HG02852 (cell line): ENCODE results near the gene EFCAB8.
"Not testable (repeated sequence)": the region's sequence is repeated elsewhere in the genome, so short reads cannot be mapped to it uniquely, and the experiment has no call there.

ENCODE experiments used
- ATAC-seq: cut with Tn5 transposase; IDR thresholded peaks from one replicate; pipeline ENCODE4 v1.9.1; 2021; ENCODE audit warnings: mild to moderate bottlenecking, moderate library complexity; ENCODE audit not compliant: unreplicated experiment

Gene EFCAB8

DNA sequence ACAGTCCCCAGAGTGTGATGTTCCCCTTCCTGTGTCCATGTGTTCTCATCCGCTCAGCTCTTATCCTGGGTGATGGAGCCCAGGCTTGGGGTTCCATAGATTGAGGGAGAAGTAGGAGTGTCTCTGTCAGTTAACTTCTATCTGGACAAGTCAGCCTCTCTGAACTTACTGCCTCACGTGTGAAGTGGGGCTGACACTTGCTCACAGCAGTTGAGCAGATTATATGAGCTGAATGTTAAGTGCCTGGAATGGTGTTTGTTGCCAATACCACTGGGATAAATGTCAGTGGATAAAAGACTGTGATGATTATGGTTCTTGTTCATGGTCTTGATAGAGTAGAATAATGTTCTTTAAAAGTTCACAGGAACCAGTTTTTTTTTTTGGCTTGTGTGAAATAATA lies 17.1 kb upstream of the EFCAB8 start:
- no peak for ATAC-seq

- no peak for ATAC-seq
Observed at GRCh38 chr20:32842688-32843524, 15.8 kb upstream of the EFCAB8 start.

DNA sequence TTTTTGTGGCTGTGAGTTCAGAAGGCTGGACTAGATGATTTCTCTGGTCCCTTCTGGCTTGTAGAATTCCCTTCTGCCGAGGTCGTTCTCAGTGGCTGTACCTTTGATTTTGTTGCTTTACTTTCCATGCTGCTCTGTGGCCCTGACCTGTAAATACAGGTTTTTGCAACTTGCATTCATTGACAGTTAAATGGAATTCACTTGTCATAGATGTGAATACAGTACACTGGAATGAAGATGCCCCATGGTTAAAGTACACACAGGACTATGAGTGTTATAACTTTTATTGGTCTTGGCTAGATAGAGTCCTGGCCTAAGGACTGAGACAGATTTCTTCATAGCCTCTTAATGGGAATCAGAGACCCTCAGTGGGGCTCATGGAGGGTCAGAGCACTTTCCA lies 12.9 kb upstream of the EFCAB8 start:
- no peak for ATAC-seq

- ATAC-seq: no peak
Observed at GRCh38 chr20:32846852-32847251, 11.9 kb upstream of the EFCAB8 start.

GRCh38 chr20:32847964-32848363 lies 10.8 kb upstream of the EFCAB8 start:
- ATAC-seq: no peak

DNA sequence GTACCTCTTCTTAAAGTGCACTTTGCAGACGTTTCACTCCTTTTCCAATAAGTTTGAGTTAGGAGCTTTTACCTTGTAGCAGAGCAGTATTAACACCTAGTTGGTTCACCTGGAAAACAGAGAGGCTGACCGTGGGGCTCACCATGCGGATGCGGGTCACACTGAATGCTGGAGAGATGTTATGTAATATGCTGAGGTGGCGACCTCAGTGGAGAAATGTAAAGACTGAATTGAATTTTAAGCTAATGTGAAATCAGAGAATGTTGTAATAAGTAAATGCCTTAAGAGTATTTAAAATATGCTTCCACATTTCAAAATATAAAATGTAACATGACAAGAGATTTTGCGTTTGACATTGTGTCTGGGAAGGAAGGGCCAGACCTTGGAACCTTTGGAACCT lies 9.9 kb upstream of the EFCAB8 start:
- ATAC-seq: no peak

- no peak for ATAC-seq
Observed at GRCh38 chr20:32849577-32849976, 9.1 kb upstream of the EFCAB8 start.

GRCh38 chr20:32855387-32855786 lies 3.3 kb upstream of the EFCAB8 start:
- ATAC-seq: no peak

- ATAC-seq: no peak
Observed at GRCh38 chr20:32858189-32858588, 534 bp upstream of the EFCAB8 start.

DNA sequence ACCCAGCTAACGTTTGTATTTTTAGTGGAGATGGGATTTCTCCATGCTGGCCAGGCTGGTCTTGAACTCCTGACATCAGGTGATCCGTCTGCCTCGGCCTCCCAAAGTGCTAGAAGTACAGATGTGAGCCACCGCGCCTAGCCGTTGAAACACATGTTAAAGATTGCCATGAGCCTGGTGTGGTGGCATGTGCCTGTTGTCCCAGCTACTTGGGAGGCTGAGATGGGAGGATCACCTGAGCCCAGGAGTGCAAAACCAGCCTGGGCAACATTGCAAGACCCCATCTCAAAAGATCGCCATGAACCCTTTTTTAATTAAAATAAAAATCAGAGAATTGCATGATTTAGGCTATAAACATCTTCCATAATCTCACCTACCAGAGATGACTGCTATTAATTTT lies 2.7 kb downstream of the EFCAB8 start:
- no peak for ATAC-seq

DNA sequence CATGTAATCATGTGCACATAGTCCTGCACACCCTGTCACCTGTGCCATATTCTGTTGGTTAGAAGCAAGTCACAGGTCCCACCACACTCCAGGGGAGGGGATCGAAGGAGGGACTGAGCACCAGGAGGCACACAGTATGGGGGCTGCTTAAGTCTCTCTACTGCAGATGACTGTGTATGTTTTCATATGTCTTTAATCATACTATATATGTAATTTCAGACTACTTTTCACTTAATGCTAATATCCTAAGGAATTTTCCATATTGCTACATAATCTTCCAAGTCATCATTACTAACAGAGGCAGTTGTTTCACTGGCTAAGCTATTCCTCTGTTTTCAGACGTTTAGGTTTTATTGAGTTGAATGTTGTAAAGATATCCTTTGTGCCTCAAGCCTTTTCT lies 10.8 kb downstream of the EFCAB8 start:
- ATAC-seq: no peak

GRCh38 chr20:32870526-32870925 lies 11.8 kb downstream of the EFCAB8 start:
- not testable (repeated sequence) for ATAC-seq

DNA sequence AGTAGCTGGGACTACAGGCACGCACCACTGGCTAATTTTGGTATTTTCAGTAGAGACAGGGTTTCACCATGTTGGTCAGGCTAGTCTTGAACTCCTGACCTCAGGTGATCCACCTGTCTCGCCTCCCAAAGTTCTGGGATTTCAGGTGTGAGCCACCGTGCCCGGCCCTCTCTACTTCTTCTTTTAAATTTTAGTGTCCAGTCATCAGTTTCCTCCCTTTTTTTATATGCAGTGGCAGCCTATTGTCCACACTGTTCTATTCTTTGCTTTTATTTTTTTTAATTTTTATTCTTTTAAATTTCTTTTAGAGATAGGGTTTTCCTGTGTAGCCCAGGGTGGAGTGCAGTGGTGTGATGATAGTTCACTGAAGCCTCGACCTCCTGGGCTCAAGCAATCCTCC lies 12.3 kb downstream of the EFCAB8 start:
- ATAC-seq: no peak

DNA sequence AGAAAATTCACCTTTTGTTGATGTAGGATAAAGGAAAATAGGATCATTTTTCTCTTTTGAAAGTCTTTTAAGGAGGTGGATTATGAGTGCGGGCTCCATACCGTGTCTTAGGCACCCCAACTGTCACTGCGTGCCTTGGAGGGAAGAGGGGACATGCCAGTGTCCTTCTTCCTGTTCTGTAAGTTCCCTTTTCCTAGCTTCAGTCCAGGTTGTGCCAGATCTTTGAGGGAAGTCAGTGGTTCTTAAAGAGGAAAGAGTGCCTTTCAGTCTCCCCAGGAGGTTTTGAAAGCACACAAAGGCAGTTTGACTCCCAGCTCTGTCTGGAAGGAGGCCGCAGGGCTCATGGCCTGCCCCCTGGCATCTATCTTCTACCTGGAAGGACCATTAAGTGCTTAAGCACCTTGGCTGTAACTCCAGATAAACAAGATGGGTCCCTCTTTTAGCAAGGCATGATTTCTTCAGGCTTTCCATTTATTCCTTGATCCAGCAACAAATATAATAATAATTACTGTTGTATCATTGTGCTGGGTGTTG lies 13.0 kb downstream of the EFCAB8 start:
- no peak for ATAC-seq

- no peak for ATAC-seq
Observed at GRCh38 chr20:32872266-32872665, 13.5 kb downstream of the EFCAB8 start.

- ATAC-seq: no peak
Observed at GRCh38 chr20:32875673-32876072, 16.9 kb downstream of the EFCAB8 start.

- no peak for ATAC-seq
Observed at GRCh38 chr20:32877507-32877906, 18.8 kb downstream of the EFCAB8 start.

DNA sequence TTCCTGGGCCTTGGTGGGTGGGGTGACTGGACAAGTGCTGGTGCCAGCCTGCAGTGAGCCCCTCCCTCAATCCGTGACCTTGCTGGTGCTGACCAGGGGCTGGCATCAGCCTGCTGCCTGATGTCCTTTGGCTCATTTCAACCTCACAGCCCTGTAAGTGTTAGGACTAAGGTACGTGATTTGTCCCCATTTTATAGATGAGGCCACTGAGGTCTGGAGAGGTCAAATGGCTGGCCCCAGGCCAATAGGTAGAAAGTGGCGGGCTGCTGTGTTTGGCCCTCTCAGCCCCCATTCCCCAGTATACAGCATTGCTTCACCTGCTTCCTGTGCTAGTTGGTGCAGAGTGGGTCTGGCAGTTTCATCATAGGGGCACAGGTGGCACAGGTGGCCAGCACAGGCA lies 20.1 kb downstream of the EFCAB8 start:
- no peak for ATAC-seq

DNA sequence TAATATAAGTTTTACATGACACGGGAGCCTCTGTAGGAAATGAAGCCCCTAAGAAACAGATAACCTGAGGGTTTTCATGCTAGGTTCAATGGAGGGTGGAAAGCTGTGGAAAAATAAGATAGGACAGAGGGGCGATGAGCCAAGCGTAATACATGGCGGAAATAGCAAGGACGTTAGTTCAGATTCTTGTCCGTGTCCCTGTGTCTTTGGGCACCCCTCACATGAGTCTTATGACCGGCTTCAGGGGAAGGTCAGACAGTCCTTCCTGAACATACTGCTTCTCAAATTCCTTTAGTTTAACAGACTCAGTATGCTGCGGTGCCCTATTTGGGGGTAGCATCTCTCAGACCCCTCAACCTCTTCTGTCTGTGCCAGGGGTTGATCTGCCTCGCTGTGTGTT lies 20.8 kb downstream of the EFCAB8 start:
- no peak for ATAC-seq

DNA sequence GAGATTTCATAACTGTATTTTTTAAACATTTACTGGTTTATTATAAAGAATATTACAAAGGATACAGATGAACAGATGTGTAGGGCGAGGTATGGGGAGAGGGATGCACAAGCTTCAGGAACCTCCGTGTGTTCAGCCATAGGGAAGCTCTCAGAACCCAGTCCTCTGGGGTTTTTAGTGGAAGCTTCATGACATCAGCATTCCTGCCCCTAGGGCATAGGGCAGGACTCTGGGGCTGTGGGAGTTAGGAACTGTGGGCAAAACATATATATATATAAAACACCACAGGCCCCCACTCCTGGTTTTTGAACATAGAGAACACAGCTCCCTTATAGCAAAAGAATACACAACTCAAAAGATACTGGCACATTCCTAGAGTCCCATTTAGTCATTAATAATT lies 21.9 kb downstream of the EFCAB8 start:
- ATAC-seq: no peak

GRCh38 chr20:32883081-32883480 lies 24.4 kb downstream of the EFCAB8 start:
- no peak for ATAC-seq

DNA sequence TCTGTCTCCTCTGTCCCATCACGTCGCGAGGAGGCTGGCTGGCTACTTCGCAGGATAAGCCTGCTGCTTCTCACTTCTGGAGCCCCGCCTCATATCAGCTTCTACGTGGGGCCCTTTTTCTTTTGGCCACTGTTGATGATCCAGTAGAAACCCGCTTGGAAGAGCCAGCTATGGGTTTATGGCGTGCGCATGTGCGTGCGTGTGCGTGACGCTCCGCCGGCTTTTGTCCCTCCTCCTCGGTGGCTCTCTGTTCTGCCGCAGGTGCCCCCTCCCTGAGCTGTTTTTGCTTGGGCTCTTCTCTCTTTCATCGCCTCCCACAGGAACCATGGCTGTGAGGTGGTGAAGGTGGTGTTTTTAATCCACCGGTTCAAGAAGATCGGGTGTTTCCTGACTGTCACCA lies 26.5 kb downstream of the EFCAB8 start:
- ATAC-seq: no peak

GRCh38 chr20:32885952-32886351 lies 27.2 kb downstream of the EFCAB8 start:
- no peak for ATAC-seq
